ENCODE results near the gene FGF4. TPM values are rescaled to one million over a fixed set of nuclear protein-coding genes. Genes with fewer than 3 reads are reported as not detected.

The FGF4 gene, protein sequence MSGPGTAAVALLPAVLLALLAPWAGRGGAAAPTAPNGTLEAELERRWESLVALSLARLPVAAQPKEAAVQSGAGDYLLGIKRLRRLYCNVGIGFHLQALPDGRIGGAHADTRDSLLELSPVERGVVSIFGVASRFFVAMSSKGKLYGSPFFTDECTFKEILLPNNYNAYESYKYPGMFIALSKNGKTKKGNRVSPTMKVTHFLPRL
- not detected for total RNA-seq

DNA sequence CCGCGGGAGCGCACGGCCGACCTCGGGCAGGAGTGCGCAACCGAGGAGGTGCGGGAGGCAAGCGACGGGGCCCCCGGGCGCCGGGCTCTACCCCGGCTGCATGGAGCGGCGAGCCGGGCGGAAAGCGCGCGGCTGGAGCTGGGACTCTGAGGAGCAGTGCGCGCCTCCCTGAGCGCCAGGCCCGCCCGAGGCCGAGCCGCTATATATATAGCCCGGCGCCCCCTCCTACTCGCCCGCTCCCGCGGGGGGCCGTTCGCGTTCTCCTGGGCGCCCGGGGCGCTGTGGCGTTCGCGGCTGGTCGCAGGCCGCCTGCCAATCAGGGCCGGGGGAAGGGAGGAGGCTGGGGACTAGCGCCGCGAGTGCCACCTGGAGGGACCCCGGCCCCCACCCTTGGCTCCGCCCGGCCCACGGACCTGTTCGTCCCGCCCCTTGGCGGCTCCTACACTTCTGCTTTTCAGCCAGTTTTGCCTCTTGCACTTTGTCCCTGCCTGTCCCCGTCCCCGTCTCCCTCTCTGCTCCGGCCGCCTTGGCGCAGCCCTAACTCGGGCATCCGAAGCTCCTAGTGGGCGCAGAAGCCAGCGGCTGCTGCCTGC lies at the start of gene FGF4:
FGF4 (minus strand) TSS at position 179 of the 593 bp plus-strand sequence. CDS start 257 bp downstream, outside the sequence.
- CTCF ChIA-PET = no interaction called here

DNA sequence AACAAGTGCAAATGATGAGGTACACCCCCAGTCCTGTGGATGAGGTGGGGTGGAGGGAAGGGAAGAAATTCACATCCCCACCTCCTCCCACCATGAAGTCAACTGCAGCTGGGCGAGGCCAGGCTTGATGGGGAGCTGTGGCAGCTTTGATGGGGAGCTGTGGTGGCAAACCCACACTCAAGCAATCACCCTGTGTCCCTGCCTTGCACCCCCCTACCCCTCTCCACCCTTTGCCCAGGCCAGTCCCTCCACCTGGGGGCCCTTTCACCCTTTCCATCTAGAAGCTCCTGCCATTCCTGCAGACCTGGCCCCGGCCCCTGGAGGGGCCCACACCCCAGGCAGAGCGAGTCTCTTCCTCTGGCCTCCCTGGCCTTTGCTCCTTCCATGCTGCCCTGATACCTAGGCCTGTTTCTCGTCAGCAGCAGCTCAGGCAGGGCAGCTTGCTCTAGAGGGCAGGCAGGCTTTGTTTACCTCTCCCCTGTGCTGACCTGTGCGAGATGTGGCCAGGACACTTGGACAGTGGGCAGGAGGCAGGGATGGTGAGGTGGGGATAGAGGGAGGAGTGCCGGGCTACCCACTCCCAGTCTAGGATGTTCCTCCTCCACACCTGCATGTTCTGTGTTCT lies 48.6 kb upstream of the FGF4 start:
- POLR2A ChIA-PET = no interaction called here
- CTCF ChIA-PET = interaction anchor here (0.8 kb wide), 1 partner anchor 117 kb away, joined by 3 read pairs; no protein-coding TSS in a partner anchor

More for the DNA sequence above, at the start of gene FGF4:
- POLR2A ChIA-PET = no interaction called here

DNA sequence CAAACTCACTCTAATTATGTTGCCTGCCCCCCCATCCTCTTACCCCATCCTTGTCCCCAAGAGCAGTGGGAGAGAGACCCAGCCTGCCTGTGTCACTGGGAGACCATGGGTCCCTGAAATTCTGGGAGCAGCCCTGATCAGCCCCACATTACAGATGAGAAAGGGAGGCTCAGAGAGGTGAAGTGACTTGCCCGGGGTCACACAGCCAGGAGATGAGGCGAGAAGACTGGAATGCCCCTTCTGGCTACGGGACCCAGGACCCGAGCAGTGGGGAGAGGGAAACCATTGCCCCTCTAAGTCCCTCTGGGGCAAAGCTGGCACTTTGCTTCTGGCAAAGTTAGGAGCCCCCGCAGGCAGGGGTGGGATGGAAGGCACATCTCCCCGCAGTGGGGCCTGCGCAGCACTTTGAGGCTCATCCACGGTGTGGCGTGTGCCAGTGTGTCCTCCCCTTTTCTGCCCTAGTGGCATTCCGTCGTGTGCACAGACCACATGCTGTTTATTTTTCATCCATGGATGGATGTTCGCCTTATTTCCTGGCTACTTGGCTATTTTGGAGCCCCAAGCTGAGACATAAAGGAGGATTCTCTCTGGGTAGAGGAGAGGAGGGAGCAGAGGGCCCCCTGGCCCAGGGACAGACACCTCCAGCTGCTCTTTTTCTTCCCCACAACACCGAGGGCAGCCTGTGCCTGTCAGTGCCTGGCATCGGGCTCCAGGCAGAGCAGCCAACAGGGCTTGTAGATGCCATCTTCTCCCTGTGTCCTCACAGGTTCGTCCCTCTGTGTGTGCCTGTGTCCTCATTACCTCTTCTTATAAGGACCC lies 47.7 kb upstream of the FGF4 start:
- ChIA-PET POLR2A (no interaction called here), CTCF (no interaction called here)

DNA sequence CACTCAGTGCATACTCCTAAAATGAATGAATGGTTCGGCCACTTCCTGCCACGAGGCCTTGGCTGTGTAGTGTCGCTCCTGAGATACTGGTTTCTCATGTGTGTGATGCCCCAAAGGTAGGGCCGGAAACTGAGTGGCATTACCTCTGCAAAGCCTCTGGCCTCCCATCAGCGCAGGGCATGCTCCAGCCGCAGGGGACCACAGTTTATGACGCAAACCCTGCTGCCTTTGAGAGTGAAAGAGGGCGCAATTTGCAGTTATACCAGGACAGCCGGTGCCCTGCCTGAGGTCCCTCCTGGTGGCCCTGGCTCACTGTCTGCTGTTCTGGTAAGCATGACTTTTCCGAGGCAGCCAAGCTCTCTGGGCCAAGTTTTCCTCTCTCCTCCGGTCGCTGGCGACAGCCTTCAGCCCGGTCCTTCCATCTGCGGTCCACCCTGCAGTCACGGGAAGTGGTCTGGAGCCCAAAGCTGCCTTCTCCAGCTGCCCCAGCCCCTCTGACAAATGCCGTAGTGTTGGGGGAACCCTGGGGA lies 46.4 kb upstream of the FGF4 start:
- ChIA-PET CTCF (no interaction called here), POLR2A (no interaction called here)

DNA sequence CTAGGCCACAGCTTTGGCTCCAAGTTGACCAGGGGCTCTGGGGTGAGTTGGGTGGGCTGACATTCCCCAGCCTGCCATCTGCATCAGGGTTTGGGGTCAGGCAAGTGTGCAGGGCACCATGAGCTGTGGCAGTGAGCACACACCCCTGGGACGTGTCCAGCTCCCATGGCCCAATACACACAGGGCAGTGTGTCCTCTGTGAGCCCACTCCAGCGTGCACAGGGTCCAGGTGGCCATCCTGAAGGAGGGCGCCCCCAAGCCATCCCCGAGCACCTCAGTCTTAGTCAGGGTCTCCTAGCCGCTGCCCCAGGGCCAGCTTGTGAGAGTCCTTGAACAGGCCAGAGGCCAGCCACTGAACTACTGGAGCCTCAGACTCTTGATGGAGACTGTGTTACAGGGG lies 45.3 kb upstream of the FGF4 start:
- CTCF ChIA-PET = no interaction called here

DNA sequence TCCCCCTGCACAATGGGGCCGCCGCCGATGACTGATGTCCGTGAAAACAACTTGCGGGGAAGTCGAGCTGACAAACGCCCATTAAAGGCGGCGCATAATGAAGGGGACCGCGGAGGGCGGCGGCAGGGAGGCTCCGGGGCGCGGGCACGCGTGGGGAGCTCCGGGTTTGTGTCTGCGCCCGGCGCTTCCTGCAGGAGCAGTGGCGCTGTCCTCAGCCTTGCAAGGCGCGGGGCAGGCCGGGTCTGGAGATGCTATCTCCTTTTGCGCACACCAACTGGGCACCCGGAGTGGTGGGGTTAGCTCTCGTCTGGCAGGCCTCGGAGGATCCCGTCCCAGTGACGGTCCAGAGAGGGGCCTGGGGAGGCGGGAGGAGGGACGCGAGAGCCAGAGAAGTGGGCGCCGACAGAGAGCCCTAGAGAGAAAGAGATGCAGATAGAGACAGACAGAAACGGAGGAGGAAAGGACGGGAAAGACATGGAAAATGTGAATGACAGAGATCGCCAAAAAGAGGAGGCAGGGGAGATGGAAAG lies 44.5 kb upstream of the FGF4 start:
- POLR2A ChIA-PET = no interaction called here
- CTCF ChIA-PET = no interaction called here

More for the DNA sequence above, 45.3 kb upstream of the FGF4 start:
- POLR2A ChIA-PET = interaction anchor here (0.7 kb wide), 1 partner anchor 776 kb away, joined by 5 read pairs; no protein-coding TSS in a partner anchor

DNA sequence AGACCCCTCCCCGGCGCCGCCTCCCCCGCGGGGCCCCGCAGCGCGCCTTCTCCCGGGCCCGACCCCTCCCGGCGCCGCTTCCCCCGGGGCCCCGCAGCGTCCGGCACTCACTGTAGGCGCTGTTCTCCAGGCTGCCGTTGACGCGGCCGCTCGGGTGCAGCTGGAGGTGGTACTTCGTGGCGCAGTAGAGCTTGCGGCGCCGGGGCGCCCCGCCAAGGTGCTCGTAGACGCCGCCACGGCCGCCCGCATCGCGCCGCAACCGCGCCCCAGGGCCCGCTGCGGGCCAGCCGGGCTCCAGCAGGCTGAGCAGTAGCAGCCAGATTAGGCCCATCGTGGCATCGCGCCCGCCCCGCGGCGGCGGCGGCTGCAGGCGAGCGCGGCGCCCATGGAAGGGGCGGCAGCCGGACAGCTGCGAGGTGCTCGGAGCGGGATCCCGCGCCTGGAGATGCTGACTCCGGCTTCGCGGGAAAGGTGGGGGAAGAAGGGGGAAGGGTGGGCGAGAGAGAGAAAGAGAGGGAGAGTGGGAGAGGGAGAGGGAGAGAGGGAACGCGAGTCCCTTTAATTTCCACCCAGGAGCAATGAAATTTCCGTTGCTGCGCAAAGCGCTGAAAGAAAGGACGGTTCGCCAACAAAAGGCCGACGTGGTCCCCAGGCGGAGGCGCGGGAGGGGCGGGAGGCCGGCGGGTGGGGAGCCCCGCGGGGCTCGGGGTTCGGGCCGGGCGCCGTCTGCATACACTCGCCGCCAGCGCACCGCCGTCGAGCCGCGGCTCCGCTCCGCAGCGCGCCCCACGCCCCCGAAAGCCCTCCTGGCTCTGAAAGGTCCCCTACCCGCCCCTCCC lies 43.7 kb upstream of the FGF4 start, which contains the start of gene FGF3:
FGF3 (minus strand) TSS at position 814 of the 839 bp plus-strand sequence; CDS start at position 331, 483 bp downstream.
- ChIA-PET CTCF (no interaction called here), POLR2A (no interaction called here)

DNA sequence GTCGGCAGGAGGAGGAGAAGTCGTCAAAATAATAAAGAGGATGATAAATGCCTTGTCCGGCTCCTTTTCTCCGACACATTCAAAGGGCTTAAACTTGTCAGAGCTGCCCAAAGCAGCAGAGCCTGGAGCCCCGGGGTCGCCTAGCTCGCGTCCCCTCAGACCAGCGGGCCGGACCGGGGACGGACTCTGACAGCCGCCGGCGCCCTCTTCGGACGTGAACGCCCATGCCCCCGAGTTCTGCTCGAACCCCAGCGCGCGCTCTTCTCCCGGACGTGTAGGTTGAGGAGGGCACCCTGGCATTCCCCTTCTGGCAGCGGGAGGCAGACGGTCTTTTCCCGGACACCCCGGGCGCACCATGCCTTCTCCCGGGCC lies 43.1 kb upstream of the FGF4 start:
- POLR2A ChIA-PET = no interaction called here
- CTCF ChIA-PET = no interaction called here

DNA sequence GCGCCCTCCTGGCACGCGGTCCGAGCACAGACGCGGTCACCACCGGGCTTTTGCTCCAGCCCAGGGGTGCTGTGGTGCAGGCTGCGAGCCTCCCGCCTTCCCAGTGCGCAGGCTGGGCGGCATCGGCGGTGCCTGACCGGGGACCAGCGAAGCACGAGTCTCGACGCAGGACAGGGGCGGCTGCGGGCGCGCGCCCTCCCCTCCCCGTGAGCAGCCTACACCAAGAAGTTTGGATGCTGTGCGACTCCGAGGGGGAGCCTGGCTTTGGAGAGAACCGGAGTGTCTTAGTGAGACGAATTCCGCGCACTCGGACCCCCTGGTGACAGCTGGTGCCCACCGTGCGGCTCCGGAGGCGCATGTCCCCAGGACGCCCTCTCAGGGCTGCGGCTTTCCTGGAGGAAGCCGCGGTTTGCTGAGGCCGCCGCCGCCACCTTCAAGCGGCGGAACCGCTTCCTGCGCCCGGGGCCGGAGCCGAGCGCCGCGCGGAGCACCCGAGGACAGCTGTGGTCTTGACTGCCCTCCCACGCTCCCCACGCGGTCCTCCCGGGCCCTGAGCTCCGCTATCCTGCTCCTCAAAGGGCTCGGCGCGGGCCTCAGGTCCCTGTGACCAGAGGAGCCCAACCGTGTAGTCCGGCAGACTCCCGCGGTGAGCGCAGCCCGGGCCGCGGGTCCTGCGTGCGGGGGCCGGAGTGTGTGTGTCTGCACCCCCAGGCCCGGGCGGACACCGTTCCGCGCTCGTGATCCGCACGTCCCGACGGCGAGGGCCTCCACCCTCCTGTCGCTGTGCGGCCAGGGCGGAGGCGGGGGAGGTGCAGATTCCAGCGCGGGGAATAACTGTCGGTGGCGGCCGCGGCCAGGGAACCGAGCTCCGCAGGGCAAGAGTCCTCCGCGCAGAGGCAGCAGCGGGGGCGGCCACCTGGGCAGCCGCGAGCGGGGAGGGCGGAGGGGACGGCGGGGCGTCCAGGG lies 42.4 kb upstream of the FGF4 start:
- ChIA-PET CTCF (no interaction called here), POLR2A (no interaction called here)

DNA sequence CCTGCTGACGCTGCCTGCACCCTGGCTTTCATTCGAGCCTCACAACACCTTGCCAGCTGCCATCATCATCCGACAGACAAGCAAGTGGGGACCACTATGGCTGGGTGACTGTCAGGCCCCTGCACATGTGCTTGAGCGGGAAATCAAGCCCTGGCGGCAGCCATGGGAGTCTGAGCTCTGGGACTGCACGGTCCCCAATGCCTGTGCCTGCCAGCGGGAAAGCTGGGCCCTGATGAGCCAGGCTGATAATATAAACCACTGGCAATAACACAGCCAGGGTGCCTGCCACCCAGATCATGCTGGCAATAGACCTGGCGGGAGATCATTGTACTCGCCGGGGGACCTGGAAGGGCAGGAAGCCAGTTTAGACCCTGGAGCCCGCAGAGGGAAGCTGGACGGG lies 41.5 kb upstream of the FGF4 start:
- CTCF ChIA-PET = no interaction called here
- POLR2A ChIA-PET = no interaction called here

DNA sequence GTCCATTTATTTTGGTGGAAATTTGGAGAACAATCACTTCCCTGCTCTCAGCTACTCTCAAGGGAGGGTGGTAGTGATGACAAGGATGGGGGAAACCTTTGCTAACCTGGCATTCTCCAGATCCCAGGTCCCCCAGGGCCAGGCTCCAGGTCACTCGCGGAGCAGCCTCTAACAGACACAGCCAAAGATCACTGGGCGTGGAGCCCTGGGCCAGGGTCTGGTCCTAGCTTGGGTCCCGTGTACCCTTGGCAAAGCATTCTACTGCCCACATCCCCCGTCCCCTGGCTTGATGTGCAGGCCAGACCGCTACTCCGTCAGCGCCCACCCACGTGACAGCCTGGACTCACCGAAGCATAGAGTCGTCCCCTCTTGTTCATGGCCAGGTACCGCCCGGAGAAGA lies 40.8 kb upstream of the FGF4 start:
- ChIA-PET POLR2A (no interaction called here), CTCF (no interaction called here)

DNA sequence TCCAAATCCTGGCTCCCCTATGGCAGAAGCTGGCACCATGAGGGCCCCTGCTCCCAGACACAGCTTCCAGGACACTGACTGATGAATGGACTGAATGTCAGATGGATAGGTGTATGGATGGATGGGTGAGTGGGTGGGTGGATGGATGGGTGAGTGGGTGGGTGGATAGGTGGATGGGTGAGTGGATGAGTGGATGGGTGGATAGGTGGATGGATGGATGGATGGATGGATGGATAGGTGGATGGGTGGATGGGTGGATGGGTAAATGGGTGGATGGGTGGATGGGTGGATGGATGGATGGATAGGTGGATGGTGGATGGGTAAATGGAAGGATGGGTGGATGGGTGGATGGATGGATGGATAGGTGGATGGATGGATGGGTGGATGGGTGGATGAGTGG lies 39.8 kb upstream of the FGF4 start:
- ChIA-PET POLR2A (no interaction called here), CTCF (no interaction called here)

DNA sequence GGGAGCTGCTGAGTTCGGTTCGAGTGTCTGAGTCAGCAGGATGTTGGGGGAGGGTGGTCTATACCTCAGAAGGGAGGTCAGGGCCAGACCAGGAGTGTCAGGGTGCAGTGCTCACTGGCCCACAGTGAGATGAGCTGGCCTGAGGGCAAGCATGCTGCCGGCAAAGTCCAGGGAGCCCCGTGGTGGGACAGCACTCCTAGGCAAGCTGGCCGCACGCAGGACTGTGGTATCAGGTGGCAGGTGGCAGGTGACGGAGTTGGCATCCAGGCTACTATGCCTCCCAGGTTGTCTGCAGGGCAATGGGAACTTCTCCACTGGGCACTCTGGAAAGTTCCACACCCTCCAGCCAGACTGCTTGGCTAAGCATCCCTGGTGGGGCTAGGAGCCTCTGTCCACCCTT lies 39.3 kb upstream of the FGF4 start:
- CTCF ChIA-PET = no interaction called here

DNA sequence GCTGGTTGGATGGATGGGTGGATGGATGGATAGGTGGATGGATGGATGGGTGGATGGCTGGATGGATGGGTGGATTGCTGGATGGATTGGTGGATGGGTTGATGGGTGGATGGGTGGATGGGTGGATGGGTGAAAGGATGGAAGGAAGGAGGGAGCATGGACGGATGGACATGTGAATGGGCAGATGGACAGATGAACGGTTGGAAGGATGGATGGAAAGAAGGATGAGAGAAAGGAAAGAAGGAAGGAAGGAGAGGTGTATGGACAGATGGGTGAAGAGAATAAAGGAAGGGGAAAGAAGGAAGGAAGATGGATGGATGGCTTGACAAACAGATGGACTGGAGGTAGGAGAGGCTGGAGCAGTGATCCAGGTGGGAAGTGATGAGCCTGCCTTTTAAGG lies 38.7 kb upstream of the FGF4 start:
- POLR2A ChIA-PET = no interaction called here
- CTCF ChIA-PET = no interaction called here

More for the DNA sequence above, 39.3 kb upstream of the FGF4 start:
- POLR2A ChIA-PET = no interaction called here

DNA sequence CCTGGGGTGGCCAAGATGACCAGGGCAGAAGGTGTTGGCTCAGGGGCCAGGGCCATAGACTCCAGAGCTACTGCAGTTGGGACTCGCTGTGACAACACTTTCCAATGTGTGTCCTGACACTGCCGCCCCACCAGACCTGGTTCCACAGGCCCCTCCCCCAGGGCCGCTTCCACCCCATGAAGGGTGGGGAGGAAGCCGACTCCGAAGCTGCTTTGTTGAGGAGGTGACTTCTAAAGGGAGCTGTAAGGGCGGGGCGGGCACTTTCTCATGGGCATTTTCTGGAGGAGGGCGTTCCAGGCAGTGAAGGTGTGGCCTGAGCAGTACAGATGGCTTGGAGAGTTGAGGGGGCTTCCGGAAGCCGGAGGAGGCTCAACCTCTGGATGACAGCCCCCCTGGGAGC lies 37.8 kb upstream of the FGF4 start:
- CTCF ChIA-PET = no interaction called here
- POLR2A ChIA-PET = no interaction called here

DNA sequence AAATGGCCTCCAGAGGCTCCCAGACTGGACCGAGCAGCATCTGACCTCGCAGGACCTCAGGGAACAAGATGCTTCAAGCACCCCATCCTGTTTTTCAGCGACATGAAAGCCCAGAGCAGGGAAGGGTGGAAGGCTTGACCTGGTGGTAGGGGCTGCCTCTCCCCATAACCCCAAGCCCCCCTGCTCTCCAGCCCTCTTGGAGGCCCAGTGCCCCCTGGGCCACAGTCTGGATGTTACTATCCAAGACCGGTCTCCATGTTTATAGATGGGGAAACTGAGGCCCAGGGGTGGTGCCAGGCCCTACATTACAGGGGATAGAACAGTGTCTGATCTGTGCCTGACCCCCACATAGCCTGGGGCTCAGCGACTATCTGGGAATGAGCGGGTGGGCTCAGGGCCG lies 37.1 kb upstream of the FGF4 start:
- POLR2A ChIA-PET = no interaction called here
- CTCF ChIA-PET = no interaction called here

DNA sequence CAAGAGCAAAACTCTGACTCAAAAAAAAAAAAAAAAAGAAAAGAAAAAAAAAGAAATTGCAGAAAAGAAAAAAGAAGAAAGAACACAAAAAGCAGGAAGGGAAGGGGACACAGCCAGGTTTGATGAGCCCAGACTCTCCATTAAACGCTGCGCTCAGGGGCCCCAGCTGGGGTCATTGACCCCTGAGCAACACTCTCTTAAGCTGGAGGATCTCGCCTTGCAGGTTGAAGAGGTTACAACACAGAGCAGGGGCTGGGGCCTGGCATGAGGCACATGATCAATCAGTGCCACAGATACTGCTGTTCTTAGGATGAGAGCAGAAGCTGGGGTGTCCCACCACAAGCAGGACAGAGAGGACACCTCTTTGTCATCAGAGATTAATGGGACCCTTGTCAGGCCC lies 36.3 kb upstream of the FGF4 start:
- ChIA-PET CTCF (interaction anchor here (0.7 kb wide), 1 partner anchor 569 kb away, joined by 3 read pairs; no protein-coding TSS in a partner anchor), POLR2A (no interaction called here)
